Progenitor cell of endocrine pancreas (in vitro differentiated cells): ENCODE measurements around the gene SHROOM2. TPM values are rescaled to one million over a fixed set of nuclear protein-coding genes. Genes with fewer than 3 reads are reported as not detected.
"Not testable (repeated sequence)": the region's sequence is repeated elsewhere in the genome, so short reads cannot be mapped to it uniquely, and the experiment has no call there.

ENCODE experiments used
- DNase-seq: peaks from one replicate; pipeline ENCODE4 v3.0.0; 2021; ENCODE audit warnings: low spot score; ENCODE audit not compliant: unreplicated experiment
- H3K27ac Mint-ChIP-seq: 2 replicates; pipeline ENCODE4 v1.8.0; 2021; ENCODE audit warnings: mild to moderate bottlenecking, moderate library complexity, mixed read lengths
- H3K27me3 Mint-ChIP-seq: 2 replicates; pipeline ENCODE4 v1.8.0; 2021; ENCODE audit warnings: mixed read lengths
- H3K36me3 Mint-ChIP-seq: 2 replicates; pipeline ENCODE4 v1.8.0; 2022; ENCODE audit warnings: mixed read lengths; ENCODE audit not compliant: insufficient read depth
- H3K4me1 Mint-ChIP-seq: 2 replicates; pipeline ENCODE4 v1.8.0; 2021; ENCODE audit warnings: low read depth, mixed read lengths
- H3K4me3 Mint-ChIP-seq: 2 replicates; pipeline ENCODE4 v1.8.0; 2021; ENCODE audit warnings: low read depth, mild to moderate bottlenecking, moderate library complexity, mixed read lengths
- H3K9me3 Mint-ChIP-seq: 2 replicates; pipeline ENCODE4 v1.8.0; 2021; ENCODE audit warnings: low read depth, mixed read lengths
- total RNA-seq: library from RNA; stranded (reverse); gene quantifications from 2 replicates; pipeline ENCODE4 v1.2.1, GENCODE V29; 2021
- TF ChIP-seq, protein P1 (sequence below): fragments of 200-600 bp; sonication (generic); IDR thresholded peaks from one replicate; pipeline ENCODE4 v1.5.0; 2021; ENCODE audit warnings: antibody characterized with exemption, mild to moderate bottlenecking; ENCODE audit not compliant: unreplicated experiment

The SHROOM2 gene
- total RNA-seq, 1 donor from 2014 or later: 10.6 TPM

DNA sequence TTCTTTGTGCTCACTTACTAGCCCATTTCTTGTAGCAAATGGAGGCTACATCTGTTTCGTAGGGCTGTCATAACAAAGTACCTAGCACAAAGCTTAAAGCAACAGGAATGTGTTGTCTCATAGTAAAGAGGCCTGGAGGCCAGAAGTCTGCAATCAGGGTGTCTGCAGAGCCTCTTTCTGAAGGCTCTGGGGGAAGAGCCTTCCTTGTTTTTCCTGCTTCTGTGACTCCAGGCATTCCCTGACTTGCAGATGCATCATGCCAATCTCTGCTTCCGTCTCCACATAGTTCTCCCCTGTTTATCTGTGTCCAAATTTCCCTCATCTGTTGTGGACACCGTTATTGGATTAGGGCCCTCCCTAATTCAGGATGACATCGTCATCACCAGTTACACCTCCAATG is 67.1 kb downstream of the SHROOM2 start:
- TF ChIP-seq, protein P1, sequence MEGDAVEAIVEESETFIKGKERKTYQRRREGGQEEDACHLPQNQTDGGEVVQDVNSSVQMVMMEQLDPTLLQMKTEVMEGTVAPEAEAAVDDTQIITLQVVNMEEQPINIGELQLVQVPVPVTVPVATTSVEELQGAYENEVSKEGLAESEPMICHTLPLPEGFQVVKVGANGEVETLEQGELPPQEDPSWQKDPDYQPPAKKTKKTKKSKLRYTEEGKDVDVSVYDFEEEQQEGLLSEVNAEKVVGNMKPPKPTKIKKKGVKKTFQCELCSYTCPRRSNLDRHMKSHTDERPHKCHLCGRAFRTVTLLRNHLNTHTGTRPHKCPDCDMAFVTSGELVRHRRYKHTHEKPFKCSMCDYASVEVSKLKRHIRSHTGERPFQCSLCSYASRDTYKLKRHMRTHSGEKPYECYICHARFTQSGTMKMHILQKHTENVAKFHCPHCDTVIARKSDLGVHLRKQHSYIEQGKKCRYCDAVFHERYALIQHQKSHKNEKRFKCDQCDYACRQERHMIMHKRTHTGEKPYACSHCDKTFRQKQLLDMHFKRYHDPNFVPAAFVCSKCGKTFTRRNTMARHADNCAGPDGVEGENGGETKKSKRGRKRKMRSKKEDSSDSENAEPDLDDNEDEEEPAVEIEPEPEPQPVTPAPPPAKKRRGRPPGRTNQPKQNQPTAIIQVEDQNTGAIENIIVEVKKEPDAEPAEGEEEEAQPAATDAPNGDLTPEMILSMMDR: no peak
- H3K27ac Mint-ChIP-seq: no peak overlapping the region
- no peak for DNase-seq
- H3K27me3 Mint-ChIP-seq: no peaks in the 10 kb centered on the region
- peaks cover 21% of the 10 kb centered on the region for H3K9me3 Mint-ChIP-seq
- H3K4me3 Mint-ChIP-seq: no peak overlapping the region
- peaks cover 4% of the 10 kb centered on the region for H3K4me1 Mint-ChIP-seq
- H3K36me3 Mint-ChIP-seq: peaks cover 8% of the 10 kb centered on the region

DNA sequence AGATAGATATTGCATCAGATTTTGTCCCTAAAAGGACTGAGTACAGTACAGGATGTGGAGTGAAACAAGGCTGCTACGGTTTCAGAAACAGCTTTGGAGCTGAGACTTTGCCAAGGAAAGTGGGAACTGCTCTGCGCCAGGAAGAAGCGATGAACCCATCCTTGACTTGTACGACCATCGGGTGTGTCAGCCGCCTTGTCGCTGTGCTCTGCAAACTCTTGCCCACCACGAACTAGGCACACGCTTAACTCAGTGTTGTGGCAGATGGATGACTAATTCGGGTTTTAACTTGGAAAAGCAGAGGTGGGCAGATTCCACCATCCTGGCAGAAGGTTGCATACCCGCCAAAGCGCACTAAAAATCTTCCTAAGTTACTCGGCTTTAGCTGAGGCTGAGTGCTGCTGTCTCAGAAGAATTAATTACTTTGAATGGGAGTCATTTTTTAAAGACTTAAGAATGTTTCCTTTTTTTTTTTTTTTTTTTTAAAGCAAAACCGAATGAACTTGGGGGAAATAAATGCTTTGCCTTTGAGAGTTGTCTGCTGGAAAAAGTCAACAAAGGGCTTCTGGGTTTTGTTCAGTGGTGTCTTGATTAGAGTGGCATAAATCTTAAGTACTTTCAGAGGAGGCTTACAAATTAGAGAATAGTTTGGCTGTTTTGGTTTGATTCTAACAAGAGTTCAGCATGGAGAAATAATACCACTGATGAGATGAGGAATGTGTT is 69.5 kb downstream of the SHROOM2 start:
- no peak for DNase-seq
- Mint-ChIP-seq H3K9me3 (peaks cover 13% of the 10 kb centered on the region), H3K4me1 (peaks cover 8% of the 10 kb centered on the region), H3K27me3 (no peaks in the 10 kb centered on the region), H3K36me3 (peaks cover 3% of the 10 kb centered on the region), H3K27ac (peak overlapping the region; percentile 24), H3K4me3 (no peak overlapping the region)
- TF ChIP-seq, protein P1: no peak

DNA sequence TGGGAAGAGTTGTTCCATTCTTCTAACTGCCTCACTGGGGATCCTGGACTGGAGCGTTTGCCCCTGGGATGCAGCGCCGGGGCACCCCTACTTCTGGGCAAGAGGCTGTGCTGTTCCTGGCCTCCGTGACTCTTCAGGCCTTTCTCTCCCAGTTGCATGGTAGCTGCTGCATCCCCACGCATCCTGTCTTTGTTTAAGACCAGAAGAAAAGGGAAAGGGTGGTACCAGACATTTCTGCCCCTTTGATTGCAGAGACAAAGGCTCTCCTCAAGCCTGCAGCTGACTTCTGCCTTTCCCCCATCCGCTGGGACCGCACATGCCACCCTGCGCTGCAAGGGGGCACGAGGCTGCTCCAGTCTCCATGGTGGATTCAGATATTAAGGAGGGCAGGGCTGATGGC is 70.4 kb downstream of the SHROOM2 start:
- H3K4me3 Mint-ChIP-seq: no peak overlapping the region
- no peak for DNase-seq

DNA sequence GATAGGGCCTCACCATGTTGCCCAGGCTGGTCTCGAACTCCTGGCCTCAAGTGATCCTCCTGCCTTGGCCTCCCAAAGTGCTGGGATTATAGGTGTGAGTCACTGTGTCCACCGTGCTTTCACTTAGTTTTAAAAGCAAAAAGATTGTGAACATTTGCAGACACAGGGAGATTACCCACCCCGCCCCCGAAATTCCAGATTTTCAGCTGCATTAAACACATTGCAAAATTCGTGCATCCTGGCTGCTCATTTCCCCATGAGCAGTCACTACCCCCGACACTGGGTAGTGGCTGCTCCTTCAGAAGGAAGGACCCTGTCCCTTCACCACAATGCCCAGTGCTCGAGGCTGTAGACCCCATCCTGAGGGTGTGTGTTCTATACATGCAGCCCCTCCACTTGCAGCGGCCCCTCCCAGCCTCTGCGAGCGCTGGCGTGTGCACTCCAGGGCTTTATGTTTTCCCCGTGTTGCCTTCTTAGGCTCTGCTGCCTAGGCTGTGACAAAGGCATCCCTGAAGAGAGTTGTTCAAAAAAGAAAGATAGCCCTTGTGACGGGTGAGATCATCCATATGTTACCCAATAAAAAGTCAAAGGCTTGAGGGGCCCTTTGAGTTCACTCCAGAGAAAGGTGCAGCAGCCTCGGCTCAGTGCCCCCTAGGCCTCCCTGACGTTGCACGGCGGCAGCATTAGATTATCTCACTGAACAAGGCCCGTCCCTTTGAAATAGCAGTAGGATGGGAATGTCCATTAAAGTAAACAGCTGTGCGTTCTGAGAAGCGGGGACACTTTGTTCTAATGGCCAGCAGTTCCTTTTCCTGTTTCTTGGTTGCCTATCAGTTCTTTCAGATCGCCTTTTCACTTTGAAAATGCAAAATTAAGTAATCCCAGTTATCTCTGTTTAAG is 71.6 kb downstream of the SHROOM2 start:
- TF ChIP-seq, protein P1: no peak
- H3K36me3 Mint-ChIP-seq: peaks cover 3% of the 10 kb centered on the region
- H3K9me3 Mint-ChIP-seq: peaks cover 13% of the 10 kb centered on the region
- H3K4me3 Mint-ChIP-seq: no peak overlapping the region
- DNase-seq: no peak
- H3K27me3 Mint-ChIP-seq: no peaks in the 10 kb centered on the region
- peaks cover 12% of the 10 kb centered on the region for H3K4me1 Mint-ChIP-seq
- H3K27ac Mint-ChIP-seq: no peak overlapping the region

More for the DNA sequence above, 70.4 kb downstream of the SHROOM2 start:
- TF ChIP-seq, protein P1: no peak
- H3K27ac Mint-ChIP-seq: no peak overlapping the region
- H3K9me3 Mint-ChIP-seq: peaks cover 15% of the 10 kb centered on the region
- peaks cover 3% of the 10 kb centered on the region for H3K36me3 Mint-ChIP-seq
- no peaks in the 10 kb centered on the region for H3K27me3 Mint-ChIP-seq
- H3K4me1 Mint-ChIP-seq: peaks cover 8% of the 10 kb centered on the region

DNA sequence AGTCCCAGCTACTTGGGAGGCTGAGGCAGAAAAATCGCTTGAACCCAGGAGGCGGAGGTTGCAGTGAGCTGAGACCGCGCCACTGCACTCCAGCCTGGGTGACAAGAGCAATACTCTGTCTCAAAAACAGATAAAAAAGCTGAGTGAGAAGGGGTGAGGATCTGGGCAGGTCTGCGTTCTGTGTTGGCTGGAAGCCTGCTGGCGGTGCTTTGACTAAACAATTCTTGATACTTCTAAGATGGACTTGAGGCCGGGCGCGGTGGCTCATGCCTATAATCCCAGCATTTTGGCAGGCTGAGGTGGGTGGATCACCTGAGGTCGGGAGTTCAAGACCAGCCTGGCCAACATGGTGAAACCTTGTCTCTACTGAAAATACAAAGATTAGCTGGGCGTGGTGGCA is 72.5 kb downstream of the SHROOM2 start:
- H3K27me3 Mint-ChIP-seq, H3K27ac Mint-ChIP-seq, DNase-seq, H3K4me3 Mint-ChIP-seq, H3K36me3 Mint-ChIP-seq: not testable (repeated sequence)
- Mint-ChIP-seq H3K4me1 (peaks cover 15% of the 10 kb centered on the region), H3K9me3 (peaks cover 18% of the 10 kb centered on the region)
